Fibroblast of lung (primary cell): ENCODE measurements around the gene ABCA5. TPM values are rescaled to one million over a fixed set of nuclear protein-coding genes. Genes with fewer than 3 reads are reported as not detected.
"Not testable (repeated sequence)": the region's sequence is repeated elsewhere in the genome, so short reads cannot be mapped to it uniquely, and the experiment has no call there.

Source experiments
- DNase-seq, 2 donors: peaks; one replicate each; pipeline versions ENCODE4 v3.0.0 to v3.0.0-alpha.2; 2010; ENCODE audit warnings: low read depth in 2 of 2
- H2AFZ ChIP-seq: 2 replicates; pipeline ENCODE4 v1.5.1; 2012; ENCODE audit warnings: low read length, control low read depth, inconsistent platforms
- H3K27ac ChIP-seq: 2 replicates; pipeline ENCODE4 v1.5.1; 2011; ENCODE audit warnings: low read length, control low read depth; ENCODE audit not compliant: insufficient read depth
- H3K27me3 ChIP-seq: 2 replicates; pipeline ENCODE4 v1.5.1; 2011; ENCODE audit warnings: mild to moderate bottlenecking, low read length; ENCODE audit not compliant: control insufficient read depth, insufficient read depth
- H3K36me3 ChIP-seq: 2 replicates; pipeline ENCODE4 v1.5.1; 2011; ENCODE audit warnings: low read length; ENCODE audit not compliant: control insufficient read depth, insufficient read depth
- H3K4me1 ChIP-seq: 2 replicates; pipeline ENCODE4 v1.5.1; 2011; ENCODE audit warnings: low read length; ENCODE audit not compliant: control insufficient read depth, insufficient read depth; ENCODE audit errors: extremely low read depth
- H3K4me2 ChIP-seq: 2 replicates; pipeline ENCODE4 v1.5.1; 2011; ENCODE audit warnings: low read length, control low read depth; ENCODE audit not compliant: insufficient read depth; ENCODE audit errors: extremely low read depth
- H3K4me3 ChIP-seq, 4 experiments: fragments of 200-600 bp in 1 of 4; sonication (generic) in 1 of 4; replicated peaks in 1 of 4; 2 replicates each; pipeline ENCODE4 v1.5.1; 2011 to 2016; ENCODE audit warnings: low read length in 4 of 4, low read depth in 3 of 4, mild to moderate bottlenecking in 3 of 4, control low read depth in 2 of 4, inconsistent platforms in 1 of 4, mixed read lengths in 1 of 4; ENCODE audit not compliant: insufficient read depth in 1 of 4; ENCODE audit errors: control extremely low read depth in 1 of 4
- H3K79me2 ChIP-seq: 2 replicates; pipeline ENCODE4 v1.5.1; 2012; ENCODE audit warnings: mild to moderate bottlenecking, low read length, inconsistent platforms; ENCODE audit not compliant: control insufficient read depth, insufficient read depth
- H3K9ac ChIP-seq: 2 replicates; pipeline ENCODE4 v1.5.1; 2011; ENCODE audit warnings: mild to moderate bottlenecking, low read length, control low read depth; ENCODE audit not compliant: insufficient read depth
- H3K9me3 ChIP-seq: 2 replicates; pipeline ENCODE4 v1.5.1; 2012; ENCODE audit warnings: low read depth, low read length; ENCODE audit not compliant: control insufficient read depth, insufficient read depth
- H4K20me1 ChIP-seq: 2 replicates; pipeline ENCODE4 v1.5.1; 2011; ENCODE audit warnings: low read length; ENCODE audit not compliant: control insufficient read depth, insufficient read depth; ENCODE audit errors: extremely low read depth
- CTCF ChIP-seq, 2 donors: IDR thresholded peaks in 1 of 2; conservative IDR thresholded peaks in 1 of 2; 1 replicate in 1 of 2; 2 replicates in 1 of 2; pipeline ENCODE4 v1.5.1; 2011 to 2012; ENCODE audit warnings: low read length in 2 of 2, control low read depth in 1 of 2, inconsistent platforms in 1 of 2, low read depth in 1 of 2, mild to moderate bottlenecking in 1 of 2
- EZH2 ChIP-seq: IDR thresholded peaks from 2 replicates; pipeline ENCODE4 v1.5.1; 2012; ENCODE audit warnings: low read length, control low read depth, mild to moderate bottlenecking; ENCODE audit errors: missing control alignments
- polyA plus RNA-seq, 2 donors: library from polyadenylated mRNA; depleted of rRNA in 1 of 2; stranded (reverse) in 1 of 2; unstranded in 1 of 2; fragments of >200 nt; gene quantifications; 2 replicates each; pipeline ENCODE4 v1.2.1, GENCODE V29; 2011 to 2012; ENCODE audit warnings: missing spikeins in 1 of 2
- total RNA-seq: library from RNA; depleted of rRNA; stranded (reverse); fragments of >200 nt; gene quantifications from 2 replicates; pipeline ENCODE4 v1.2.1, GENCODE V29; 2014

Gene ABCA5
- total and polyA plus RNA-seq, 2 donors (not counting 1 experiment from before 2014, with no cell fraction given), result 13.1 to 17.5 TPM

GRCh38 chr17:69282002-69282401, 44.9 kb downstream of the ABCA5 start:
- no peak overlapping the region for H3K4me3 ChIP-seq
- H3K9ac ChIP-seq, result no peak overlapping the region
- peaks cover 3% of the 10 kb centered on the region for H3K4me1 ChIP-seq
- H3K9me3 ChIP-seq, result no peaks in the 10 kb centered on the region
- no peak overlapping the region for H2AFZ ChIP-seq
- no peak overlapping the region for H3K27ac ChIP-seq
- no peak overlapping the region for H3K4me2 ChIP-seq
- no peaks in the 10 kb centered on the region for H3K27me3 ChIP-seq
- no peak for DNase-seq
- no peaks in the 10 kb centered on the region for H3K36me3 ChIP-seq
- no peaks in the 10 kb centered on the region for H3K79me2 ChIP-seq
- H4K20me1 ChIP-seq, result no peaks in the 10 kb centered on the region
- TF ChIP-seq CTCF (conservative IDR thresholded peaks at IDR 0.05 in 1 of 2, IDR thresholded peaks at IDR 0.05 in 1 of 2; ENCODE audit: low read depth in 1 of 2, low read length in 2 of 2) (no peak), EZH2 (no peak)

DNA sequence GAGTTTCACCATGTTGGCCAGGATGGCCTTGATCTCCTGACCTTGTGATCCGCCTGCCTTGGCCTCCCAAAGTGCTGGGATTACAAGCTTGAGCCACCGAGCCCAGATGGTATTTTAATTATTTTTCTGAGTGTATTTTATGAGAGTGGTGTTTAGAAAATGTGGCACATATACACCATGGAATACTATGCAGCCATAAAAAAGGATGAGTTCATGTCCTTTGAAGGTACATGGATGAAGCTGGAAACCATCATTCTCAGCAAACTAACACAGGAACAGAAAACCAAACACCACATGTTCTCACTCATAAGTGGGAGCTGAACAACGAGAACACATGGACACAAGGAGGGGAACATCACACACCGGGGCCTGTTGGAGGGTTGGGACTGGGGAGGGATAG, 50.7 kb downstream of the ABCA5 start:
- H3K4me2 ChIP-seq, H4K20me1 ChIP-seq, H2AFZ ChIP-seq, H3K27me3 ChIP-seq, DNase-seq, H3K4me3 ChIP-seq, H3K9ac ChIP-seq, H3K27ac ChIP-seq, H3K9me3 ChIP-seq, H3K79me2 ChIP-seq, H3K4me1 ChIP-seq, H3K36me3 ChIP-seq: not testable (repeated sequence)

DNA sequence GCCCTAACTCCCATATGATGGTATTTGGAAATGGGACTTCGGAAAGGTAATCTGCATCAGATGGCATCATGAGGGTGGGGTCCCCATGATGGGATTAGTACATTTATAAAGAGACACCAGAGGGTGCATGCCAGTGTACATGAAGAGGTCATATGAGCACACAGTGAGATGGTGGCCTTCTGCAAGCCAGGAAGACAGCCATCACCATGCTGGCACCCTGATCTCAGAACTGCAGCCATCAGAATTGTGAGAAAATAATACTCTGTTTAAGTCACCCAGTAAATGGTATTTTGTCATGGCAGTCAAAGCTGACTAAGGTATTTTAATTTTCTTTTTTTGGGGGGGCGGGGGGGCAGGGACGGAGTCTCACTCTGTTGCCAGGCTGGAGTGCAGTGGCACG, 51.2 kb downstream of the ABCA5 start:
- Histone ChIP-seq H3K9ac (no peak overlapping the region), H3K27me3 (no peaks in the 10 kb centered on the region), H3K36me3 (no peaks in the 10 kb centered on the region), H3K79me2 (no peaks in the 10 kb centered on the region), H4K20me1 (no peaks in the 10 kb centered on the region), H2AFZ (no peak overlapping the region), H3K9me3 (no peaks in the 10 kb centered on the region), H3K4me2 (no peak overlapping the region), H3K4me1 (no peaks in the 10 kb centered on the region), H3K4me3 (no peak overlapping the region), H3K27ac (no peak overlapping the region)
- TF ChIP-seq EZH2 (no peak), CTCF (conservative IDR thresholded peaks at IDR 0.05 in 1 of 2, IDR thresholded peaks at IDR 0.05 in 1 of 2; ENCODE audit: low read depth in 1 of 2, low read length in 2 of 2) (no peak)
- DNase-seq, result no peak
